ENCODE results near the gene KNOP1. TPM values are rescaled to one million over a fixed set of nuclear protein-coding genes. Genes with fewer than 3 reads are reported as not detected.

The KNOP1 gene
- total and polyA plus RNA-seq, 2 donors (not counting 3 experiments of a cell fraction or from before 2014, with no cell fraction given), result 6.7 to 33.5 TPM

- Histone ChIP-seq H3K27ac (ENCODE audit: insufficient read depth, low read depth, low read length) (no peak overlapping the region), H3K4me1 (ENCODE audit: control insufficient read depth, extremely low read depth, insufficient read depth, low read length) (peaks cover 6% of the 10 kb centered on the region), H3K9me1 (replicated peaks; ENCODE audit: control insufficient read depth, extremely low read depth, insufficient read depth, low read length) (no peaks in the 10 kb centered on the region), H3K9me3 (replicated peaks; ENCODE audit: control insufficient read depth, insufficient read depth, low read length) (no peaks in the 10 kb centered on the region), H3K36me3 (ENCODE audit: control insufficient read depth in 2 of 2, extremely low read depth in 1 of 2, insufficient read depth in 2 of 2, low read length in 2 of 2) (no peaks in the 10 kb centered on the region), H3K4me2 (ENCODE audit: insufficient read depth, low read length) (no peak overlapping the region), H2AFZ (ENCODE audit: low read depth, low read length) (no peak overlapping the region), H3K79me2 (ENCODE audit: control insufficient read depth, insufficient read depth, low read length) (no peaks in the 10 kb centered on the region), H3K9ac (replicated peaks; ENCODE audit: extremely low read depth, insufficient read depth, low read length) (no peak overlapping the region), H4K20me1 (replicated peaks; ENCODE audit: control insufficient read depth, extremely low read depth, insufficient read depth, low read length) (no peaks in the 10 kb centered on the region), H3K4me3 (replicated peaks in 1 of 3; ENCODE audit: insufficient read depth in 1 of 3, low read depth in 1 of 3, low read length in 3 of 3) (no peak overlapping the region), H3K27me3 (ENCODE audit: control insufficient read depth in 2 of 2, insufficient read depth in 2 of 2, low read length in 2 of 2) (no peaks in the 10 kb centered on the region)
- DNase-seq (ENCODE audit: low read depth, low spot score) (no peak), FAIRE-seq (no peak)
- no TSS peak for BruUV-seq (replicated peaks)
- CTCF ChIA-PET, result interaction anchor here (1.4 to 1.7 kb wide), 3 partner anchors 8 to 107 kb away, joined by 3 to 6 read pairs (median 5); no protein-coding TSS in a partner anchor
- POLR2A ChIA-PET, result no interaction called here
- dilution Hi-C loops (cut with MboI; ENCODE audit: extremely low pct_ligation_motif_present, low sequenced_read_pairs), result no loop called here
- intact Hi-C loops (cut with micrococcal nuclease), result no loop called here
- TF ChIP-seq, protein P1, sequence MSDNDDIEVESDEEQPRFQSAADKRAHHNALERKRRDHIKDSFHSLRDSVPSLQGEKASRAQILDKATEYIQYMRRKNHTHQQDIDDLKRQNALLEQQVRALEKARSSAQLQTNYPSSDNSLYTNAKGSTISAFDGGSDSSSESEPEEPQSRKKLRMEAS (IDR thresholded peaks at IDR 0.05; ENCODE audit: insufficient read depth, insufficient read length), result no peak
- TF ChIP-seq CTCF (IDR thresholded peaks at IDR 0.05; ENCODE audit: extremely low read depth in 1 of 2, insufficient read depth in 1 of 2, low read depth in 1 of 2, low read length in 2 of 2), result no peak
- TF ChIP-seq FOS (IDR thresholded peaks at IDR 0.05; ENCODE audit: borderline replicate concordance, insufficient read depth, low read length), result no peak
- no peak for TF ChIP-seq EZH2 (IDR thresholded peaks at IDR 0.05; ENCODE audit: borderline replicate concordance, low read depth, low read length, severe bottlenecking)
- no peak for TF ChIP-seq MYC (IDR thresholded peaks at IDR 0.05; ENCODE audit: low read depth, low read length)
- TF ChIP-seq POLR2AphosphoS5 (IDR thresholded peaks at IDR 0.05; ENCODE audit: insufficient read depth, low read depth, low read length), result no peak
- TF ChIP-seq JUN (IDR thresholded peaks at IDR 0.05; ENCODE audit: borderline replicate concordance, insufficient read depth, insufficient read length, low read depth), result no peak
- TF ChIP-seq POLR2A (IDR thresholded peaks at IDR 0.05; ENCODE audit: low read depth, low read length), result no peak
- TF ChIP-seq GATA2 (IDR thresholded peaks at IDR 0.05; ENCODE audit: insufficient read depth, insufficient read length, low read depth, low read length), result no peak
These were observed 25.8 kb upstream of the KNOP1 start for GRCh38 chr16:19743816-19744159.

All from endothelial cell of umbilical vein (primary cell).